Measurements from ENCODE around the gene SSPN.

SSPN gene

GRCh38 chr12:26287671-26288381 lies 92.5 kb downstream of the SSPN start:
- DNase-seq: no peak

DNA sequence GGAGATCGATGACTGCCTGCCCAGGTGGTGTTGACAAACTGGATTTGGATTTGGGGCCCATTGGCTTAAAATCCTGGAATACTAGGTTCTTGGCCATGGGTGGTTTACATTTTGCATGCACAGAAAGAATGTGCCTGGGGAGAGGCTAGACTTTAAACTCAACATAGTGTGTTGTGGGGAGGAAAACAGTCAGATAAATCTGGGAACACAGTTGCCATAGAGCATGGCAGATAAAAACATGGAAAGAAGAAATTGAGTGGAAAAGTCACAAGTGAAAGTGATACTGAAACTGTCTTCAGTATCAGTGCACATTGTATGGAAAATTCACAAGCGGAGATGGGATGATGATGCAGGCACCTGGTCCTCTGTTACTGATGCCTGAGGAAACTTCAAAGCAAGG lies 95.2 kb downstream of the SSPN start:
- no peak for DNase-seq

GRCh38 chr12:26292596-26292995 lies 97.2 kb downstream of the SSPN start:
- DNase-seq: no peak

DNA sequence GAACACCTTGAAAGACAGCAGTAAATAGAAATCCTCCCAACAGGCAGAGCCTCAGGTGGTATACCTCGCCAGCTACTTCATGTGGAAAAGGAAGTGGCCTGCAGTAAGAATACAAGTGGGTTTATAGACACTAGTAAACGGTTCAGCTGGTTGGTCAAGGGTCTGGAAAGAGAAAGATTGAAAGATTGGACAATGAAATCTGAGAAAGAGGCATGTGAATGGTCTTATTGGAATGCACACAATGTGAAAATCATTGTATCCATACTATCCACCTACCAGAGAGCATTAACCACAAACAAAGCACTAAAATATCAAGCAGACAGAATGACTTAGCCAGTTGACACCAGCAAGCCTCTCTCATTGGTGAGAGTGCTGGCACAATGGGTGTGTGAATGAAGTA lies 98.2 kb downstream of the SSPN start:
- DNase-seq: no peak

GRCh38 chr12:26295001-26295400 lies 99.6 kb downstream of the SSPN start:
- DNase-seq: no peak

DNA sequence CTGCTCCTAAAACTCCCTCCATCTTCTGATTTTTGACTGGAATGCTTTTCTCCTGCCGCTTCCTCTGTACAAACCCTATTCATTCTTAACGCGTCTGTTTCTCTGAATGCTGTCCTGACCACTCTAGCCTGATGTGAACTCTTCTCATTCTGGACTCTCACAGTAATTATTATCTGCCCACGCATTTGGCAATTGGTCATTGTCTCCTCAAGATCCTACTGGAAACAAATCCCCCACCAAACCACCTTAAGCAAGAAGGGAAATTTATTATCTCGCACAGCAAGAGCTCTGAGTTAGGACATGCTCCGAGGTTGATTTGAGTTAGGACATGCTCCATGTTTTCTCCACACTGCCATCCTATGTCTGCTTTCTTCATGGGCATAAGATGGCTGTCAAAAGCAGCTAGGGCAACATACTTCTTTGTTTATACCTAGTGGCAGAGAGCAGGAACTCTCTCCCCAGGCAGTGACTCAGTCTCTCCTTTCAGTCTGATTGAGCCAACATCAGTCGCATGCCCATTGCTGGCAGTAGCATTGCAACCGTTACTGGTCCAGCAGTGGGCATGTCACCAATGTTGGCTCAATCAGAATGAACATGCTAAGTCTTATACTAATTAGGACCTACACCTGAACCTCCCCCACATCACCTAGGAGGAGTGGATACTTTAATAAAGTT lies 102.2 kb downstream of the SSPN start:
- DNase-seq: no peak

- peak; percentile 88 to 92 for DNase-seq
These were observed 103.6 kb downstream of the SSPN start for GRCh38 chr12:26298785-26299621.

GRCh38 chr12:26299751-26300150 lies 104.4 kb downstream of the SSPN start:
- no peak for DNase-seq
